Right lobe of liver (tissue), 6 donors: ENCODE measurements around the gene CLEC16A. TPM values are rescaled to one million over a fixed set of nuclear protein-coding genes. Genes with fewer than 3 reads are reported as not detected.

Experiments used
- ATAC-seq, 4 donors: fragments of 200-7000 bp; cut with Tn5 transposase; one replicate each; pipeline ENCODE4 v1.9.1; 2020; ENCODE audit warnings: mild to moderate bottlenecking in 4 of 4, moderate library complexity in 4 of 4
- DNase-seq, 3 donors: peaks; one replicate each; pipeline ENCODE4 v3.0.0-alpha.2; 2020
- H3K27ac ChIP-seq, 3 donors: fragments of 200-600 bp; one replicate each; pipeline ENCODE4 v1.8.0; 2022
- H3K27me3 ChIP-seq, 2 donors: fragments of 200-600 bp; one replicate each; pipeline ENCODE4 v1.8.0; 2022
- H3K36me3 ChIP-seq, 4 donors: fragments of 200-600 bp; sonication (generic) in 1 of 4; one replicate each; pipeline versions ENCODE4 v1.5.1 to v1.8.0; 2017 to 2022; ENCODE audit warnings: control low read depth in 1 of 4
- H3K4me1 ChIP-seq, 4 donors: fragments of 200-600 bp; sonication (generic) in 1 of 4; one replicate each; pipeline versions ENCODE4 v1.5.1 to v1.8.0; 2017 to 2022; ENCODE audit warnings: control low read depth in 1 of 4
- H3K4me3 ChIP-seq, 3 donors: fragments of 200-600 bp; one replicate each; pipeline ENCODE4 v1.8.0; 2022
- H3K9me3 ChIP-seq, 4 donors: fragments of 200-600 bp; sonication (generic) in 1 of 4; one replicate each; pipeline versions ENCODE4 v1.5.1 to v1.8.0; 2017 to 2022; ENCODE audit warnings: control low read depth in 1 of 4
- POLR2A ChIP-seq: fragments of 450-650 bp; IDR thresholded peaks from one replicate; pipeline ENCODE4 v1.6.1; 2017; ENCODE audit warnings: antibody characterized with exemption, mild to moderate bottlenecking
- WGBS: methylation state at CpG from one replicate; pipeline ENCODE4 v1.1.6; 2018; ENCODE audit warnings: low coverage, low lambda C conversion rate; ENCODE audit not compliant: insufficient coverage; ENCODE audit errors: missing lambda C conversion rate; 5-methylcytosine and 5-hydroxymethylcytosine counted together
- intact Hi-C, 2 donors: fragments of 100-400 bp; cut with DNase I; formaldehyde crosslinking; loops; one replicate each; pipeline versions ENCODE4 v1.11.2 to v1.14.1; 2022
- total RNA-seq, 6 experiments: library from RNA; depleted of rRNA in 2 of 6; stranded (reverse); fragments of >200 nt in 2 of 6; fragmentation: NEBNext Ultra II Directional in 3 of 6; extraction: Animal tissue kit (Norgen Biotek cat#: 25700) in 3 of 6; gene quantifications; one replicate each; pipeline versions ENCODE4 v1.1.0 to v1.2.4, GENCODE V29; 2016 to 2023
- TF ChIP-seq, protein P1 (sequence below), 4 donors: fragments of 200-600 bp in 3 of 4; fragments of 450-650 bp in 1 of 4; IDR thresholded peaks; one replicate each; pipeline versions ENCODE4 v1.5.1 to v1.8.0; 2016 to 2022; ENCODE audit warnings: antibody characterized with exemption in 4 of 4, mild to moderate bottlenecking in 2 of 4
- donor health status: DM: no; HTN: yes; CAD: no.
- donor health status: DM: no; HTN: no; CAD: no.
- donor health status: DM: no; HTN: no; CAD: no.
- donor health status: DM: no; HTN: yes; CAD: no.
- donor health status: DM: no; HTN: yes; CAD: no.

The CLEC16A gene
- total RNA-seq, 6 experiments from 2014 or later, result 15.2 to 25.9 (median 19.8) TPM

DNA sequence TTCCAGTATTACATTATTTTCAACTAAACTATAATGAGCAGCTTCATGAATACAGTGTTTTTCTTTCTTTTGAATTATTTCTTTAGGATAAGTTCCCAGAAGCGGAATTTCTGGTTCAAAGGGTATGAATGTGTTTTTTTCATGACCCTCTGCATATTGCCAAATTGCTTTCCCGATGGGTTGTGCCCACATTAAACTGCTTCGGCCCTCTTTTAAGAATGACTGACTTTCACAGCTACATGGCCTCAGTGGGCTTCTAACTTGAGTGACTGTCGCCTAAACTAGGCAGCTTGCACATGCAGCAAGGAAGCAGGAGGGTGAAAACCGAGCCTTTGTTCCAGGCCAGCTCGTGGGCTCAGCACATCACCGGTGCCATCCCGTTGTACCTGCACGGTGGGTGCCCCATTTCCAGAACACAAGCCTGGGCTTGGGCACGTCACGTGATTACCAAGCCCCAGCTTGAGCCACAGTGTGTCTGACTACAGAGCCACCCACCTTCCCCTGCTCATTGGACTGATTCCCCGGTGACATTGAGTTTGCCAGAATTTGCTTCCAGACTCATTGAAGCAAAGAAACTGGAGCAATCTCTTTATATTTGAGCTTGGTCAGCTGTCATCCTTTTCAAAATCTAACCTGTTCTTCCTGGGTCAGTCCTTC is 112.8 kb downstream of the CLEC16A start:
- H3K9me3 ChIP-seq, result no peaks in the 10 kb centered on the region
- no peak for TF ChIP-seq POLR2A
- TF ChIP-seq, protein P1, sequence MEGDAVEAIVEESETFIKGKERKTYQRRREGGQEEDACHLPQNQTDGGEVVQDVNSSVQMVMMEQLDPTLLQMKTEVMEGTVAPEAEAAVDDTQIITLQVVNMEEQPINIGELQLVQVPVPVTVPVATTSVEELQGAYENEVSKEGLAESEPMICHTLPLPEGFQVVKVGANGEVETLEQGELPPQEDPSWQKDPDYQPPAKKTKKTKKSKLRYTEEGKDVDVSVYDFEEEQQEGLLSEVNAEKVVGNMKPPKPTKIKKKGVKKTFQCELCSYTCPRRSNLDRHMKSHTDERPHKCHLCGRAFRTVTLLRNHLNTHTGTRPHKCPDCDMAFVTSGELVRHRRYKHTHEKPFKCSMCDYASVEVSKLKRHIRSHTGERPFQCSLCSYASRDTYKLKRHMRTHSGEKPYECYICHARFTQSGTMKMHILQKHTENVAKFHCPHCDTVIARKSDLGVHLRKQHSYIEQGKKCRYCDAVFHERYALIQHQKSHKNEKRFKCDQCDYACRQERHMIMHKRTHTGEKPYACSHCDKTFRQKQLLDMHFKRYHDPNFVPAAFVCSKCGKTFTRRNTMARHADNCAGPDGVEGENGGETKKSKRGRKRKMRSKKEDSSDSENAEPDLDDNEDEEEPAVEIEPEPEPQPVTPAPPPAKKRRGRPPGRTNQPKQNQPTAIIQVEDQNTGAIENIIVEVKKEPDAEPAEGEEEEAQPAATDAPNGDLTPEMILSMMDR (IDR thresholded peaks at IDR 0.05), result no peak
- no peak overlapping the region for H3K27ac ChIP-seq
- peaks cover 0 to 1% (median 0%) of the 10 kb centered on the region in 4 donors for H3K4me1 ChIP-seq
- ATAC-seq, result no peak
- intact Hi-C loops, result no loop called here
- no peaks in the 10 kb centered on the region for H3K27me3 ChIP-seq
- no peak for DNase-seq
- no peak overlapping the region for H3K4me3 ChIP-seq
- H3K36me3 ChIP-seq, result peaks cover 0 to 13% (median 0%) of the 10 kb centered on the region in 4 donors
- 93% methylated on average over 3 of the region's 12 CpGs for WGBS

DNA sequence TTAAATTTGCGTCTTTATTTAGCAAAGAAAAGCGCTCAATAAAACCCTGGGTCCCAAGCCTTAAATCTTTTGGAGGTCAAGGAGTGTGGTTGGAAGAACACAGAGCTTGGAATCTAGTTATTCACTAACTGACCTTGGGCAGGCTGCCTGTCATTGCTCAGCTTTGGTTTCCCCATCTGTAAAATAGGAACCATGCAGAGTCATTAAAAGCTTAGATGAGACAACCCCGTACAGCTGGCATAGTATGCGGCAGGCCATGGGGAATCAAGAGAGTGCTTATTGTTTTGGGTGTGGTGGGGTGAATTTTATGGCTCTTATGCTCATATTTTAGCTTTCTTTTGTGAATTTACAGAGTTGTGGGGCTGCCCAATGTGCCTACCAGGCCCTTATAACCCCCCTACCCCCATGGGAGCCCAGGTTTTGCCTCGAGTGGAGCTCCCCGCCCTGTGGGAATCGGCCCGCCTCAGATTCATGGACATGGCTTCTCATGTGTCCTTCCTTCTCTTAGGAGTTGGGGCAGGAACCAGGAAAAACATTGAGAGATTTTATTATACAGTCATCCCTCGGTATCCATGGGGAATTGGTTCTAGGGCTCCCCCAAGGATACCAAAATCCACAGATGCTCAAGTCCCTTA is 113.5 kb downstream of the CLEC16A start:
- intact Hi-C loops, result no loop called here
- Histone ChIP-seq H3K4me3 (no peak overlapping the region), H3K27me3 (no peaks in the 10 kb centered on the region), H3K27ac (no peak overlapping the region), H3K9me3 (no peaks in the 10 kb centered on the region), H3K4me1 (peaks cover 0 to 7% (median under 1%) of the 10 kb centered on the region in 4 donors), H3K36me3 (peaks cover 0 to 13% (median 0%) of the 10 kb centered on the region in 4 donors)
- ATAC-seq, result no peak
- DNase-seq, result no peak
- TF ChIP-seq, protein P1 (IDR thresholded peaks at IDR 0.05), result no peak
- TF ChIP-seq POLR2A, result no peak
- 98% methylated on average over 3 of the region's 9 CpGs for WGBS

DNA sequence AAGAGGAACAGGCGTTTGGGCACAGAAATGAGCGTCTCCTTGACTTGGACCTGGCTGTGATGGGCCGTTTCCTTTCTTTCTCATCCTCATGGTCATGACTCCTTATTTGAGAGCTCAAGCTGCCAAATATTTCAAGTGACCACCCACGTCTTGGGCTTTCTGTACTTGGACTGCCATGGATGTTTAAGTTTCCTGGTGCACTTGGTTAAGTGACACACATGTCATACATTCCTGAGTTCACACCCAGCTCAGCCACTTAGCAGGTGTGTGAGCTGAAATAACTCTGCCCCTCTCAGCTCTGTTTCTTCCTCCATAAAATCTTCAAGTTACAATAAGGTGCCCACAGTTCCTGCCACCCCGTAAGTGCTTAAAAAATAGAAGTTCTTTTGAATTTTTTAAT is 114.5 kb downstream of the CLEC16A start:
- H3K9me3 ChIP-seq, result no peaks in the 10 kb centered on the region
- no peak overlapping the region for H3K27ac ChIP-seq
- H3K27me3 ChIP-seq, result no peaks in the 10 kb centered on the region
- intact Hi-C loops, result no loop called here
- H3K36me3 ChIP-seq, result peaks cover 0 to 13% (median 0%) of the 10 kb centered on the region in 4 donors
- TF ChIP-seq, protein P1 (IDR thresholded peaks at IDR 0.05), result no peak
- no peak for TF ChIP-seq POLR2A
- ATAC-seq, result no peak
- H3K4me3 ChIP-seq, result no peak overlapping the region
- peaks cover 0 to 15% (median 6%) of the 10 kb centered on the region in 4 donors for H3K4me1 ChIP-seq
- no peak for DNase-seq
- WGBS, result 89% methylated on average over 5 of the region's 5 CpGs

DNA sequence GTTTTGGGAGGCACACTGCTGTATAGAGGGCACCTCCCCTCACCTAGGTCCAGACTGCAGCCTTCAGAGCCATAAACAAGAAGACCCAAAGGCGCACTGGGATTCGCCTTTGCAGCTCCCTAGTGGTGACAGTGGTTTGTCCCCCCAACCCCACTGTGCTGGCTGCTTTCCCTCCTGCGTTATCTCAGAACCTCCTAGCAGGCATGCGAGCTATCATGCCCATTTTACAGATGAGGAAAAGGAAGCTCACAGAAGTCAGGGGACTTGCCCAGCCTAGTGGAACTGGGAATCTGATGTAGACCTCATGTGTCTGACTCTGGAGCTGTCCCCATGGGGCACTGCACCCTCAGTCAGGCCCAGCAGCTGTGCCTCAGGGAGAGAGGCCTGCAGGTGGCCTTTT is 115.2 kb downstream of the CLEC16A start:
- Histone ChIP-seq H3K27ac (no peak overlapping the region), H3K4me1 (peaks cover 0 to 15% (median 7%) of the 10 kb centered on the region in 4 donors), H3K9me3 (no peaks in the 10 kb centered on the region), H3K36me3 (peaks cover 0 to 12% (median 0%) of the 10 kb centered on the region in 4 donors), H3K27me3 (no peaks in the 10 kb centered on the region), H3K4me3 (no peak overlapping the region)
- intact Hi-C loops, result no loop called here
- 100% methylated on average over 2 of the region's 4 CpGs for WGBS
- no peak for DNase-seq
- ATAC-seq, result no peak
- no peak for TF ChIP-seq POLR2A
- TF ChIP-seq, protein P1 (IDR thresholded peaks at IDR 0.05), result no peak
